ENCODE data around the gene CCDC60. TPM values are rescaled to one million over a fixed set of nuclear protein-coding genes. Genes with fewer than 3 reads are reported as not detected.

The CCDC60 gene
- total RNA-seq, 4 donors from 2014 or later: not detected

- intact Hi-C loops (cut with DNase I): no loop called here
- Histone ChIP-seq H3K4me3 (no peak overlapping the region), H3K9me3 (peaks cover 0 to 12% (median 4%) of the 10 kb centered on the region in 4 donors), H3K4me1 (no peaks in the 10 kb centered on the region), H3K27ac (replicated peaks in 1 of 4) (no peak overlapping the region), H3K27me3 (no peaks in the 10 kb centered on the region), H3K36me3 (no peaks in the 10 kb centered on the region)
- no peak for TF ChIP-seq POLR2A (IDR thresholded peaks at IDR 0.05; ENCODE audit: low read depth)
- TF ChIP-seq EP300 (IDR thresholded peaks at IDR 0.05): no peak
- no peak for TF ChIP-seq POLR2AphosphoS5 (IDR thresholded peaks at IDR 0.05)
- TF ChIP-seq CTCF (IDR thresholded peaks at IDR 0.05): no peak
- no peak for DNase-seq (ENCODE audit: extremely low spot score)
- WGBS: 88% methylated on average over 5 of the region's 5 CpGs
Observed at GRCh38 chr12:119431151-119431550, 96.6 kb downstream of the CCDC60 start.

- no peak for DNase-seq (ENCODE audit: extremely low spot score)
- 82% methylated on average over 9 of the region's 9 CpGs for WGBS
- Histone ChIP-seq H3K27me3 (peaks cover 0 to 9% (median 0%) of the 10 kb centered on the region in 4 donors), H3K36me3 (no peaks in the 10 kb centered on the region), H3K27ac (replicated peaks in 1 of 4) (no peak overlapping the region), H3K4me1 (no peaks in the 10 kb centered on the region), H3K9me3 (peaks cover 0 to 12% (median 4%) of the 10 kb centered on the region in 4 donors), H3K4me3 (no peak overlapping the region)
- intact Hi-C loops (cut with DNase I): no loop called here
- TF ChIP-seq EP300 (IDR thresholded peaks at IDR 0.05) (no peak), POLR2A (IDR thresholded peaks at IDR 0.05; ENCODE audit: low read depth) (no peak), POLR2AphosphoS5 (IDR thresholded peaks at IDR 0.05) (no peak), CTCF (IDR thresholded peaks at IDR 0.05) (no peak)
Observed at GRCh38 chr12:119432949-119433348, 98.4 kb downstream of the CCDC60 start.

GRCh38 chr12:119440803-119441360, 106.4 kb downstream of the CCDC60 start:
- WGBS: 66% methylated on average over 6 of the region's 6 CpGs
- DNase-seq (ENCODE audit: extremely low spot score): no peak
- H3K27ac ChIP-seq (replicated peaks in 1 of 4): no peak overlapping the region
- no peak overlapping the region for H3K4me3 ChIP-seq
- no peaks in the 10 kb centered on the region for H3K4me1 ChIP-seq
- H3K9me3 ChIP-seq: no peaks in the 10 kb centered on the region
- no peaks in the 10 kb centered on the region for H3K36me3 ChIP-seq
- H3K27me3 ChIP-seq: peaks cover 0 to 18% (median 0%) of the 10 kb centered on the region in 4 donors
- intact Hi-C loops (cut with DNase I): no loop called here
- TF ChIP-seq EP300 (IDR thresholded peaks at IDR 0.05) (no peak), POLR2AphosphoS5 (IDR thresholded peaks at IDR 0.05) (no peak), POLR2A (IDR thresholded peaks at IDR 0.05; ENCODE audit: low read depth) (no peak), CTCF (IDR thresholded peaks at IDR 0.05) (no peak)

DNA sequence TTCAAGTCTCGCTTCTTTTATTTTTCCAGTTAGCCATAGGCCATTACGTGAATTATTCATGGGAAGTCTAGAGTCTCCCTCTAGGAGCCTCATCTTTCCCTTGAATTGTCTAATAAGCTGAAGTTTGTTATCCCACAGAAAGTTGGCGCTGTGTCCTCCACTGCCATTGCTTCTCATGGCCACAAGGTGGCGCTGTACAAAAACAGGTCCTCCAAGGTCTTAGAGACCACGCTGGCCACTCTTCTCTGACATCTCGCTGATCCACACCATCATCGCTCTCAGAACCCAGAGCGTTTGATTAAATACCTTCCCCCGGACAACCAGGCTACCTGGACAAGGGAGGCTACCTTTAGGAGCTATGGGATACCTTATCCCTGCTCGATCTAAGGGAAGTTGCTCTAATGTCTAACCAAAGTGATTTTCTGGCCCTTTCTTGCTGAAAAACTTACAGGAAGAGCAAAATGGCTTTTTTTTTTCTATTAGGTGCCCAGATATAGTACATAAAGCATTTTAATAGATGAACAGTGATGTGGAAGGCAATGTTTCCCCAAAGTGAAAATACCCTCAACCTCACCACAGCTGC, 110.0 kb downstream of the CCDC60 start:
- 28% methylated on average over 10 of the region's 10 CpGs for WGBS

More for the DNA sequence above, 110.0 kb downstream of the CCDC60 start:
- TF ChIP-seq EP300 (IDR thresholded peaks at IDR 0.05) (no peak), CTCF (IDR thresholded peaks at IDR 0.05) (peak; percentile 46 to 73 (median 54))
- peaks cover 0 to 9% (median 0%) of the 10 kb centered on the region in 4 donors for H3K27me3 ChIP-seq
- no peak overlapping the region for H3K4me3 ChIP-seq
- no peaks in the 10 kb centered on the region for H3K4me1 ChIP-seq
- H3K27ac ChIP-seq (replicated peaks in 1 of 4): no peak overlapping the region
- no peak for DNase-seq (ENCODE audit: extremely low spot score)
- H3K9me3 ChIP-seq: no peaks in the 10 kb centered on the region
- H3K36me3 ChIP-seq: no peaks in the 10 kb centered on the region
- intact Hi-C loops (cut with DNase I): no loop called here

Measured in esophagus muscularis mucosa (tissue), 4 donors.